GM19193 (cell line): ENCODE measurements around the gene CDK14.

ENCODE experiments used
- POLR2A ChIP-seq: IDR thresholded peaks from 4 replicates; pipeline ENCODE4 v1.6.1; 2011; ENCODE audit not compliant: insufficient read depth, insufficient read length; ENCODE audit errors: extremely low read depth

CDK14 gene

GRCh38 chr7:91142743-91143142 is 546.6 kb downstream of the CDK14 start:
- no peak for TF ChIP-seq POLR2A

GRCh38 chr7:91149341-91150246 is 553.5 kb downstream of the CDK14 start:
- TF ChIP-seq POLR2A: no peak

- no peak for TF ChIP-seq POLR2A
These were observed 555.8 kb downstream of the CDK14 start for GRCh38 chr7:91151916-91152315.

GRCh38 chr7:91156316-91157185 is 560.4 kb downstream of the CDK14 start:
- no peak for TF ChIP-seq POLR2A

DNA sequence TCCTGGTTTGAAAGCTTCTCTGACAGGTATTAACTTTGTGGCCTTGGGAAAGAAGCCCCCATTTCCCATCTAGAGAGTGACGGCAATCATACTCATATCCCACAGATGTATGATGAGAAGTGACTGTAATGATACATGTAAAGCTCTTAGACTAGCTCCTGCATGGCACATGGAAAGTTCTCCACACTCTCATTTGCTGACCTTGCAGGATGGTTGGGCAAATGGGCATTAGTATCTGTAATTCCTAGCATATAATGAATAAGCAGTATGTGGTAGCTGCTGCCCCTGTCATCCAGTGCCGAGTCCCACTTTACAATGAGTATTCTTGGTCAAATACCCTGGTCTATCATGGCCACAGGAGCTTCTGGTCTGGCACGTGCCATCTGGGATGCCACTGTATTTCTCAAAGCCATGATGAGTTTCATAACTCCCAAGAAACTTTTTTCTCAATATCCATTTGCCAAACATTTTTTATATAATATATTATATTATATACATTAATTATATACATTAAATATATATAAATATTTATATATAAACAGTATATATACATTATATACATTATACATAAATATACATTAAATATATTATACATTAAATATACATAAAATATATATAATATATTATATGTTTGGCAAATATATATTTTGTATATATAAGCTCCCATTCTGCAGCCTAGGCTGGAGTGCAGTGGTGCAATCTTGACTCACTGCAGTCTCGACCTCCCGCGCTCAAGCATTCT is 561.6 kb downstream of the CDK14 start:
- TF ChIP-seq POLR2A: no peak

DNA sequence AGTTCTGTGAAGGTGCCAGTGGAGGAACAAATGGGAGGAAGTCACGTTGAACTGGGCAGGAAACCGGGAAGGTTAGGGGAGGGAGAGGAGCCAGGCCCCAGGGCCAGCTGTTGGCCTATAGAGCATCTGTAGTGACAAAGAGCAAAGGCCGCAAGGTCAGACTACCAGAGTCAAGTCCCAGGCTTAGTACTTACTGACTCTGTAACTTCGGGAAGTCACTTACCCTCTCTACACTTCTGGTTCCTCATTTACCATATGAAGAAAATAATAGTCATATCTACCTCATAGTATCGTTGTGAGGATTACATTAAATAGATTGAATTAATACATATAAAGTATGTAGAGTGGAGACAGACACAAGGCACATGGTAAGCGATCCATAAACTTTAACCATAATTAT is 566.3 kb downstream of the CDK14 start:
- no peak for TF ChIP-seq POLR2A

- TF ChIP-seq POLR2A: no peak
These were observed 568.4 kb downstream of the CDK14 start for GRCh38 chr7:91164506-91164905.

- TF ChIP-seq POLR2A: no peak
These were observed 569.1 kb downstream of the CDK14 start for GRCh38 chr7:91165006-91165845.

DNA sequence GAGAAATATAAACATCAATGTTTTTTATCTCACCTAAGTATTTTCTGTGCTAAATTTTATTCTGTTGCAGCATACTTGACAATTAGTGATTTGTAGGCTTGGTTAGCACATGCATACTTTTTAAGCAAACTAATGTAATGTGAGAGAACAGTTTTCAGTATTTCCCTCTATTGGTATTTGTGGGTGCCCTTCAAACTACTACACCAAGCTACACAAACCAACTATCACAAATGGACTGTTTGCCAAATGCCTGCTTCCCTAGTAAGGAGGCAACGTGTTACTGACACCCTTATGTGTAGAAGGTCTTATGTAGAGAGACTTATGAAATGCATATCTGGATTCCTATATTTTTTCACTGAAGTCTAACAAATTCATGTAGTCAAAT is 569.7 kb downstream of the CDK14 start:
- no peak for TF ChIP-seq POLR2A

- no peak for TF ChIP-seq POLR2A
These were observed 573.0 kb downstream of the CDK14 start for GRCh38 chr7:91168871-91169829.

GRCh38 chr7:91169830-91170191 is 573.7 kb downstream of the CDK14 start:
- no peak for TF ChIP-seq POLR2A

- TF ChIP-seq POLR2A: no peak
These were observed 584.6 kb downstream of the CDK14 start for GRCh38 chr7:91180746-91181145.

GRCh38 chr7:91181949-91182348 is 585.8 kb downstream of the CDK14 start:
- no peak for TF ChIP-seq POLR2A
